HG03354 (cell line): ENCODE results near the gene ANKRD65.
"Not testable (repeated sequence)": the region's sequence is repeated elsewhere in the genome, so short reads cannot be mapped to it uniquely, and the experiment has no call there.

Source experiments
- ATAC-seq: cut with Tn5 transposase; IDR thresholded peaks from one replicate; pipeline ENCODE4 v1.9.1; 2021; ENCODE audit warnings: mild to moderate bottlenecking; ENCODE audit not compliant: unreplicated experiment, poor library complexity, severe bottlenecking

ANKRD65 gene

DNA sequence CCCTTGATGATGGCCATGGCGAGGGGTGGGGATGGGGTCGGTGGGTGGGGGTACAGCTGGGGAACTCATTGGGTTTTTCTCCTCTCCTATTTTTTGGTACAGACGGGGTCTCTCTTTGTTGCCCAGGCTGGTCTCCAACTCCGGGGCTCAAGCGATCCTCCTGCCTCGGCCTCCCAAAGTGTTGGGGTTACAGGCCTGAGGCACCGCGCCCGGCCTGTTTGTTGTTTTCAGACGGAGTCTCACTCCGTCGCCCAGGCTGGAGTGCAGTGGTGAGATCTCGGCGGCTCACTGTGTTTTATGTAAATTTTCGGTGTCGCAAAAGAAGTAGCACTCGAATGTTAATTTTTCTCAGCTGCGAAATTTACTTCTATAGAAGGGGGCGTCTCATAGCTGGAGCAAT, 25.6 kb upstream of the ANKRD65 start:
- ATAC-seq: not testable (repeated sequence)

DNA sequence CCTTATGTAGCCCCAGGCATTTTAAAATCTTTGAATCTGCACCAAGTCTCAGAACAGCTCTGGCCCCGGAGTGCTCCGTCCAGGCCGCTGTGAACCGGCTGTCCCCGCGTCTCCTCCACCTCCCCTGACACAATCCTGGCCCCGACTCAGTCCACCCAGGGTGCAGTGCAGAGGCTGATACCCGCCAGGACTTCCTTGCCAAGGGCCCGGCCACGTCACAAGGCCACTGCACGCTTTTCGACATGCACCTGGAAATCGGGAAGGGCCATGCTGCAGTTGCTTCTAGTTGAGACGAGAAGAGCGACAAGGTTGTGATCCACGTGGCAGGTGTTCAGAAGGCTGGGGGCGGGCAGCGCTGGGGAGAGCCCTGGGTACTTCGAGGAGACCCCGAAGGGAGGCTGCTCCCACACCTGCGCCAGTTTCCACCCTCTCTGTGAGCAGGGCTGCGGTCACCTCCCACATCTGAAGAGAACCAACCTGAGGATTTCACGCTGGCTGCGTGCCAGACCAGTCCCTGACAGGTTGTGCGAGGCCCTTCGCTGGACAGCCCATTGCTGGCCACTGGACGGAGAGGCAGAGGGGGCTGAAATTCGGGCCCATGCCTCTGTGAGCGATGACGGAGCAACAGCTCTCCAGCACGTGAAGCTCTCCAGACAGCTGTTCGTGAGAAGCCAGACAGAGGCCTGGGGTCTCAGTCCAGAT, 21.1 kb upstream of the ANKRD65 start:
- no peak for ATAC-seq

DNA sequence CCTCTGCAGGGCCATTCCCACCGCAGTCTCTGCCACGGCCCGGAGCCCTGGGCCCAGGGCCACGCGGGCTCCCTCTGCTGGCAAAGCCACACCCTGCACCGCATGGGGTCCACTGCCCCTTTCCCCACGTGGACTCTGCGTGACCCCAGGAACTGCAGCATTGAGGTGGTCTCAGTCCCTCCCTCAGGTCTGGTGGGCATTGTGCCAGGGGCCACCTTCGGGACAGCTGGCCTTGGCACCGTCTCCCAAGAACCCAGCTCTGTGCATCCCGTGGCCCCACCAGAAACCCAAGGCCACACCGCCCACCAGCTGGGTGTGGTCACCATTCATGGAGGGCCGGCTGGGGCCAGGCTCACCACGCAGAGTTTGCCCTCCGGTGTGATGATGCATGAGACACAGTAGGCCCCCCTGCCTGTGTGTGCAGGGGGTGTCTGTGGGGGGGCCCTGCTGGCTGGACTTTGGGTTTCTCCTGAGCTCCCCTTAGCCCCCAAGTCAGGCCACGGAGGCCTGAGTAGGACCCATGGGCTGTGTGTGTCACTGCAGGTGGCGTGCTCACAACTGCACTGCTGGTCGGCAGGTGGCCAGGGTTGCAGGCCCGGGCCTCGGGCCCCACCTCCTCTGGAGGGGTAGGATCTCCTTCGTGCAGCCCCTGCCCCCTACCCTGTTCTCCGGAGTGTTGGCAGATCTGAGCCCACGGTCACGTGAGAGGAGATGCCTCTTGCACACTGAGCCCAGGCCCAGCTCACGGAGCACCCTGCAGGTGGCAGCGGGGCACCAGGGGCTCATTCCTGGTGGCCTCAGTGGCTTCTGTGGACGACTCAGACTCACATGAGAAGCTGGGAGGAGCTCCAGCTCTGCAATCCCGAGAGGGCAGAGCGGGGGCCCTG, 20.2 kb upstream of the ANKRD65 start:
- no peak for ATAC-seq

DNA sequence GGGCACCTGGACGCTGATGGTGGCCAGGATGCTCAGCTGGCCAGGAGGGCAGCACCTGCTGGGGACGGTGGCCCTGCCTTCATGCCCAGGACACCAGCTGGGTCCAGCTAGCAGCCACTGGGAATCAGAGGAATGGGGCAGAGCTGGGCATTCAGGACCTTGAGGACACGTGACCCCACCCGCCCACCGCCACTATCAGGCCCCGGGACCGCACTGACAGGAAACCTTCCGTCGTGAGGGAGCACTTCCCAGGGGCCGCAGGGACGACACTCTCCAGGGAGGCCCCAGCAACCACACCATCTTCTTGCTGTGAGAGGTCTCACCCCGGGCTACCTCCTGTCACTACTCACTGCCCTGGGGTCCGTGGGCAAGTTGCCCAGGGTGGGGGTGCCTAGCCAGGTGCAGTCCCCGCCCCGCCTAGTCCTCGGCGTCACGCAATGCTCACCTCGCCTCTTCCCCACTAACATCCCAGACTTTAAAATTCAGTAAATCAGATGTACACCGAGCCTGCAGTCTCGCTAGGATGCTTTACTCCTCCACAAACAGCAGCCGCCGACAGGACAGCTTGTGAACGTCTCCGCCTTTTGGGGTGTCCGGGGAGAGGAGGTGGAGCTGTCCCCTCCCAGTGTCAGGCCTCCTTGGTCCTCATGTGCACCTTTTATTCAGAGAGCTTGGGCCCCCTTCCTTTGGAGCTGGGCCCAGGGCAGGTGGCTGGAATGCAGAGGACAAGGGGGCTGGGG, 19.4 kb upstream of the ANKRD65 start:
- no peak for ATAC-seq

DNA sequence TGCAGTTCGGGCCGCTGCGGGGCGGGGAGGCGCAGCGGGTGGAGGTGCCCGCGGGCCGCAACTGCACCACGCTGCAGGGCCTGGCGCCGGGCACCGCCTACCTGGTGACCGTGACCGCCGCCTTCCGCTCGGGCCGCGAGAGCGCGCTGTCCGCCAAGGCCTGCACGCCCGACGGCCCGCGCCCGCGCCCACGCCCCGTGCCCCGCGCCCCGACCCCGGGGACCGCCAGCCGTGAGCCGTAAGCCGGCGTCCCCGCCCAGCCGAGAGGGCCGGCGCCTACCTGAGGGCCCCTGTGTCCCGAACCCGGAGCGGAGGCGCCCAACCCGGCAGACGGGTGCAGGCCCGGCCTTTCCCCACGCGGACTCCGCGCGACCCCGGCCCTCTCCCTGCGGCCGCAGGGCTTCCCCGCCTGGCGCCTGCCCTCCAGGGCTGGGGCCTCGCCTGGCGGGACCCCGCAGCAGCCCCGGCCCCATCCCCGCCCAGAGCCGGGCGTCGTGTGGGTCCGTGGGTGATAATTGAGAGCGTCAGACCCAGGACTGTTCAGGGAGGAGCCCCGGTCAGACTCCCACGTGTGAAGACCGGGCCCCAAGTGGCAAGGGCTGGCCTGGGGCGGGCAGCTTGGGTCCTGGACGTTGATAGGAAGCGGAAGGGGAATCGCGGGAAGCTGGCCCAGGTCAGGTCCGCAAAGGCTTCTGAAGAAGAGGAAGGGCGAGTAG, 18.6 kb upstream of the ANKRD65 start:
- no peak for ATAC-seq

DNA sequence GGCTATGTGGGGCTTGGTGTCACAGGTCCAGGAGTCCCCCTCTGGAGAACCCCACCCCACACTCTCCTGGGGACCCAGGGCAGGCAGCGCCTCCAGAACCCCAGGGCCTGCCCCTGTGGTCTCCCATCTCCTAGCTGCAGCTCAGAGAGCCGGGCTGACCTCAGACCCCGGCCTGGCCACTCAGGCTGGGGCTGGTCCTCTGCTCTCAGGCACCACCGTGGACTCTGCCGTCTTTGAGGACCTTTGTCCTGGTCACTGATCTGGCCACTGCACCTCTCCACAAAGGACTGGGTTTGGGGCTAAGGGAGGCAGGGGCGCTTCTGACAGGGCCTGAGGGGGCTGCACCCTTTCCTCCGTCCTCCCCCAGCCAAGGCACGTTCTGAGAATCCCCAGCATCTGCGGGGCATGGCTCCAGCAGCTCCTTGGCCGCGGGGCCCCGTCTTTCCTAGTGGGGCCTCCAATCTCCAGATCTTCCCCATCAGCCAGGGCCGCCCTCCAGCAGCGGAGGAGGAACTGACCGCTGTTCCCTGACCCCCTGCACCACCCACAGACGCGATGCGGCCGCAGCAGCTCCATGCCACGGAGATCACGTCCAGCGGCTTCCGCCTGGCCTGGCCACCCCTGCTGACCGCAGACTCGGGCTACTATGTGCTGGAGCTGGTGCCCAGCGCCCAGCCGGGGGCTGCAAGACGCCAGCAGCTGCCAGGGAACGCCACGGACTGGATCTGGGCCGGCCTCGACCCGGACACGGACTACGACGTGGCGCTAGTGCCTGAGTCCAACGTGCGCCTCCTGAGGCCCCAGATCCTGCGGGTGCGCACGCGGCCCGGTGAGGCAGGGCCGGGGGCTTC, 17.7 kb upstream of the ANKRD65 start:
- no peak for ATAC-seq

DNA sequence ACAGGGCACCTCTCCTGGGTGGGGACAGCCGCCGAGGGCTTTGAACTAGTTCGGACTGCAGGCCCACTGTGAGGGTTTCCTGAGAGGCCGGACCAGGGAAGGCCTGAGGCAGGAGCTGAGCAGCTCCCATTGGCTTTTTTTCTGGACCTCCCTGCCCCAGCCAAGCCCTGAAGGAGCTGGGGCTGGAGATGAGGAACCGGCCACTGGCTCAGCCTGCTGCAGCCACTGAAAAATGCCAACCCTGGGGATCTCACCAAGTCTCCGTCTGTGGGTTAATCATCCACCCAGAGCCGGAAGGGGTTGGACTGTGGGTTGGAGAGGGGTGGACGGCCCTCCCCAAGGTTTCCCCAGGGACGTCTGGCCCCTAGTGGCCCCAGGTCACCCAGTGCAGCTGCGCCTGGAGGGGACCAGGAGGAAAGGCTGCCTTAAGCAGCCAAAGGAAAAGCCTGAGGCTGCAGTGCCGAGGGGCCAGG, 16.9 kb upstream of the ANKRD65 start:
- ATAC-seq: peak; percentile 61

DNA sequence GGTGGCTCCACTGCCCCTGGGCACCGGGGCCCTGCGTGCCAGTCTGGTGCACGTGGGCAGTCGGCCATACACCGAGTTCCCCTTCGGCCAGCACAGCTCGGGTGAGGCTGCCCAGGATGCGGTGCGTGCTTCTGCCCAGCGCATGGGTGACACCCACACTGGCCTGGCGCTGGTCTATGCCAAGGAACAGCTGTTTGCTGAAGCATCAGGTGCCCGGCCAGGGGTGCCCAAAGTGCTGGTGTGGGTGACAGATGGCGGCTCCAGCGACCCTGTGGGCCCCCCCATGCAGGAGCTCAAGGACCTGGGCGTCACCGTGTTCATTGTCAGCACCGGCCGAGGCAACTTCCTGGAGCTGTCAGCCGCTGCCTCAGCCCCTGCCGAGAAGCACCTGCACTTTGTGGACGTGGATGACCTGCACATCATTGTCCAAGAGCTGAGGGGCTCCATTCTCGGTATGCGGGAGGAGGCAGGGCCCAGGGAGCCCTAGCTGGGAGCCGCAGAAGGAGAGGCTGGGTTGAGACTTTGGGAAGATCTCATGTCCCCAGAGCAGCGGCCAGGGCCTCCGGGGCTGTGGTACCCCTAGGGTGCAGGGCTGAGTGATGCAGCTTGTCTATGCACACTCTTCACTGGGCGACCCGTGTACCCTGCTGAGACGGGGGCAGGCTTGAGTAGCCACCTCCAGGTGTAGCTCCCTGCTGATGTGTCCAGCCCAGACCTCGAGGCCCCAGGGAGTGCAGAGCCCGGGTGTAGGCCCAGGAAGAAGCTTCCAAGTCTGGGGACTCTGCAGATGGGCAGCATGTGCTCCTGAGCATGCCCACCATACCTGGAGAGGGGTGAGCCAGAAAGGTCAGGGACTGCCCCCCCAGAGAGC, 16.2 kb upstream of the ANKRD65 start:
- ATAC-seq: no peak

DNA sequence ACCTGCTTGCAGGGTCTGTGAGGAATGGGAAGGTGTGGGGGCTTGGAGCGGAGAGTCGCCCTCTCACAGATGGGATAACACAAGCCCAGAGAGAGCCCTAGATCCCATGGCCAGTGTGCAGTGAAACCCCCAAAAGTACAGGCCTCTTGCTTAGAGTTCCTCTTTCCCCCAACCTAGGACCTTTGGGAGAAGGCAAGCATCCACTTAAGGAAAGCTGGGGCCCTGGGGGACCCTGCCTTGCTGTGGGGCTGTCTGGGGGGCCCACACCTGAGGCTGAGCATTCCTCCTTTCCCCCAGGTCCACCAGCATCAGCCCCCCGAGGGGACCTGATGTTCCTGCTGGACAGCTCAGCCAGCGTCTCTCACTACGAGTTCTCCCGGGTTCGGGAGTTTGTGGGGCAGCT, 15.6 kb upstream of the ANKRD65 start:
- ATAC-seq: no peak

DNA sequence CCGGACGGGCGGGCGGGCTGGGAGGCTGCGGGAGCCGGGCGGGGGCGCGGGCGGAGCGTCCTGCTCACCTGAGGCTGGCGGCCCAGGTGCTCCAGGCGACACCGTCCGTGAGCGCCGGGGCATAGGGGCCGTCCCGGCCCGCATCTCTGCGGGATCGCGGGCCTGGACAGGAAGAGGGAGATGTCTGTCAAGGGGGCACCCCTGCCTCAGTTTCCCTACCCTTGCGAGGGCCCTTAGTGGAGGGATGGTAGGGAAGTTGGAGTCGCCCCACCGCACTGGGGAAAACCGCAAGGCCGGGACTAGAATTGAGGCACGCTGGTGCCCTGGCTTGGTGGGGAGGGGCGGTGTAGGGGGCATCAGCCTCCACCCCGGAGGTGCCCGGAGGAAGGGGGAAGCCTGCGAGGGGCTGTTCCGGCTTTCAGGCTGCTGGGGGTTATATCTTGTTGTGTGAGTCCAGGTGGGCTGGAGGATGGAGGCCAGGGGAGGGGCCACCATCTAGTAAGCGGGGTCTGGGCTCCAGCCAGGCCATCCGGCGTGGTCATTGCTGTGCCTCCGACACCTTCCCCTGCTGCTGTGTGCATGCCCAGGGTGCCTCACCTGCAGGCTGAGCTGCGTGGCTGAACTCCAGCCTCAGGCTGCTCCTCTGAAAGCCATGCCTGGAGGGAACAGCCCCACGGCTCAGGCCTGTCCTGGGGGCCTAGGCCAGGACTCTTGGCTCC, 15.0 kb upstream of the ANKRD65 start:
- no peak for ATAC-seq

DNA sequence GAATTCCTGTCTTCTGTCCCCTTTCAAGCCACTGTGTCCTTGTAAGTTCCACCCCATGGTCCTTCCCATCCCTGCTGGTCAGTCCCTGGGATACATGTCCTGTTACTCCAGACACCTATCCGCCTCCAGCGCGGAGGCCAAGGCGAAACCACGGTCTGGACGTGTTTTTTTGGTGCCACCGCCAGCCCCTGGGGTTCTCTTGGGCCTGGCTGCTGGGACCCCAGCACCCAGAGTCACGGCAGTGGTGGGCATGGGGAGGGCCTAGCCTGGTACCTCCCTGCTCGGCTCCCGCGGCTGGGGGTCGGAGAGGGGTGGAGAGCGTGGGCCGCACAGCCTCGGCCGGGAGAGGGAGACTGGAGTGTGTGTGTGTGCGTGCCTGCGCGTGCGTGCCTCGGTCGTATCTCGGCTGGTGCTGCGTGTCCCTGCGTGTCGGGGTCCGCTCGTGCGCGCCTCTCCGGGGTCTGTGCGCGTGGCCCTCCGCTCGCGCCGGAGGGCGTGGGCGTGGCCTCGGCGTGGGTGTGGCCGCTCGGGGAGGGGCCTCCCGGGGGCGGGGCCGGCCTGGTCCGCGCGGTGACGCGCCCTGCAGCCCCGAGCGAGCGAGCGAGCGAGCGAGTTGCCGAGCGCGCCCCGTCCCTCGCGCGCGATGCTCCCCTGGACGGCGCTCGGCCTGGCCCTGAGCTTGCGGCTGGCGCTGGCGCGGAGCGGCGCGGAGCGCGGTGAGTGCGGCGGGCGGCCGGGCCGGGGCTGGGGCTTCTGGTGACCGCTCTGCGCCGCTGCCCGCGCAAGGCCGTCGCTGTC, 14.2 kb upstream of the ANKRD65 start, which contains the start of gene VWA1:
Gene VWA1, plus strand, starts transcription at position 585 of the 798 bp plus-strand sequence. Its CDS starts 59 bp downstream, at position 644.
- ATAC-seq: no peak

DNA sequence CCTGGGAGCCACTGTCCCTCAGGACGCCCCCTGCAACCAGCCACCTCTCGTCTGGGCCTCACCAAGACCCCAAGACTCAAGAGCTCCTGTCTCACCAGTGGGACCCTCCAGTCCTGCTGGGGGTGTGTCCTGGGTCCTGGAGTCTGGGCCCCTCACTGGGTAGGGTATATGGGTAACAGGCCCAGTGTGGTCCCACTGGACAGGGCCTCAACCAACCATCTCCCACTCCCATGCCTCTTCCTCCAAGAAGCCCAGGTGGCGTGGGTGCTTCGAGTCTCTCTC, 13.7 kb upstream of the ANKRD65 start:
- ATAC-seq: no peak

DNA sequence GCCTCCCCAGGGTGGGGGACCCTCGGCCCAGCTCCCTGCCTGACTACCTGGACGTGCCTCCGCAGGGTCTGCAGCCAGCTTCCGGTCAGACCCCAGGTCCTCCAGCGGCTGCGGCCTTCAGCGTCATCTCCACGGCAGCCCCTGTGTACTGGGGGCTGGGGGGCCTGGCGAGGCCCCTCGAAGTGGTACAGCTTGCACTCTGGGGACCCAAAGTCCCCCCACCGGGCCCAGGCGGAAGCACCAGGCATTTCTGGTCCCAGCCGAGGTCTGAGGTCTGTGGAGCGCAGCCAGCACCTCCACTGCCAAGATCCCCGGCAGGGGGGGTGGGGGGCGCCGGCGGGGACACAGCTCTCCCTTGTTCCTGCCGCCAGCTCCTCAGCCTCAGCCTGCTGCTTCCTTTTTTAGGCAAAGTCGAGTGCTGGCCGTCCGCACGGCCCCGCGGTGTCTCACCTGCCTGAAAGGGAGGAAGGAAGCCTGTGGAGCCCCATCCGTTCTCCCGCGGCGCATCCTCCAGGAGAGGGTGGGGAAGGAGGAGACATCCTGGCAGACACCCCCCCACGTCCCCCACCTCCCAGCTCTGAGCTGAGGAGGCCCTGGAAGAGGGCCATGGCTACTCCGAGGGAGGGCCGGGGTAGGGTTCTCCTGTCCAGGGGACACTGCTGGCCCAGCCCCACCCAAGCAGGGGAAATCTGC, 13.2 kb upstream of the ANKRD65 start:
- ATAC-seq: no peak

DNA sequence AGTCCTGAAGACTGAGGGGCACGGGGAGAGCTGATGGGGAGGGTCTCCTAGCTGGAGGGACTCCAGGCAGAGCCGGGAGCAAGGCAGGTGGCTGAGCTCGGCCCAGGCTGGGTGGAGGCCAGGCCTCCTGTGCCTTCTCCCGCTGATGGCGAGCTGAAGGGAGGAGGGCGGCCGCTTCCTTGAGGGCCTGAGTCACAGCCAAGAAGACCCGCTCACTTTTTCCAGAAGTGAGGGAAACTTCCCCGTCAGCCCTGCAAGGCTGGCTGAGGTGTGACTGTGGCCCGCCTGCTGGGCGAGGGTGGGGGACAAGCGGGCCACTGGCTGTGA, 12.7 kb upstream of the ANKRD65 start:
- no peak for ATAC-seq

DNA sequence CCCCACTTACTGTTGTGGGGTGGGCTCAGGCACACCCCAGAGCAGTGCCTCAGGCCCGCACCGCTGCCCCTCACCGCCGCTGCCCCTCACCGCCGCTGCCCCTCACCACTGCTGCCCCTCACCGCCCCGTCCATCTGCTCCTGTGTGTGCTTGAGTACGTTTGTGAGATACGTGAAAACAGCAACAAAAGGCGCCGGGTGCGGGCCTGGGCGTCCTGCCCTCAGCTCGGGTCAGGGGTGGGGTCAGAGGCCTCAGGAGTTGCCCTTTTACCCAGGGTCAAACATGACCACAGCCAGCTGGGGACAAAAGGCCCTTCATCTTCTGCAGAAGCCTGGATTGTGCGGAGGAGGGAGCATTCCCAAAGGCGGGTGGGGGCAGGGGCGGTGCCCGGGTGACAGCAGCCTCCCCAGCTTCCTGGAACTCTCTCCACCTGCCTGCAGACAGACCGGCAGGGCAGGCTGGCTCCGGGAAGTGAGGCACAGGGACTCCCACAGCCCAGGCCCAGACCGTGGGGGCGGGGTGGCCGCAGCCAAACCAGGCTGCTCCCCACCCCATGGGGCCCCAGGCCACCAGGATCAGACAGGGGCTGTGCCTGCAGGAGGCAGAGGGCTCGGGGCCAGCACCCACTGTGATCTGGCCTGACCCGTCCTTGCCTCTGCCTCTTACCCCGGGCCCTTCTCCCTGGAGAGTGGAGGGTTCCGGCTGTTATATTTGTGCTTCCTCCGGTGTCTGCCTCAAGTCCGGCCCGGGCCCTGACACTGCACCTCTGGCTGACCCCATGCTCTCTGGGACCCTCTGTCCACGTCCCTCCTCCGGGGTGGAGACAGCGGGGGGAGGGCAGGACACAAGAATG, 12.1 kb upstream of the ANKRD65 start:
- no peak for ATAC-seq
